NT2/D1 (cell line): ENCODE measurements around the gene ERG.

Source experiments
- DNase-seq: peaks from one replicate; pipeline ENCODE4 v3.0.0-alpha.2; 2011; ENCODE audit warnings: low read depth, low spot score
- H3K27me3 ChIP-seq: 2 replicates; pipeline ENCODE4 v1.6.0; 2011; ENCODE audit warnings: mild to moderate bottlenecking; ENCODE audit not compliant: insufficient read length, insufficient read depth
- H3K36me3 ChIP-seq: 2 replicates; pipeline ENCODE4 v1.6.1; 2011; ENCODE audit warnings: mild to moderate bottlenecking, low read length, mixed read lengths; ENCODE audit not compliant: insufficient read depth, insufficient read length
- H3K4me1 ChIP-seq: 2 replicates; pipeline ENCODE4 v1.5.1; 2011; ENCODE audit not compliant: insufficient read depth, insufficient read length
- H3K4me3 ChIP-seq: 2 replicates; pipeline ENCODE4 v1.5.1; 2011; ENCODE audit warnings: low read depth; ENCODE audit not compliant: insufficient read length
- H3K9ac ChIP-seq: 2 replicates; pipeline ENCODE4 v1.6.0; 2011; ENCODE audit warnings: low read depth; ENCODE audit not compliant: insufficient read length
- H3K9me3 ChIP-seq: 2 replicates; pipeline ENCODE4 v1.5.1; 2011; ENCODE audit warnings: mild to moderate bottlenecking, low read length; ENCODE audit not compliant: insufficient read depth
- SUZ12 ChIP-seq: IDR thresholded peaks from 2 replicates; pipeline ENCODE4 v1.6.1; 2011; ENCODE audit not compliant: insufficient read length, insufficient read depth; ENCODE audit errors: extremely low read depth
- YY1 ChIP-seq: IDR thresholded peaks from 2 replicates; pipeline ENCODE4 v1.6.1; 2011; ENCODE audit not compliant: insufficient read length, insufficient read depth
- ZNF274 ChIP-seq: IDR thresholded peaks from 2 replicates; pipeline ENCODE4 v1.6.1; 2011; ENCODE audit warnings: mild to moderate bottlenecking, low read depth, low read length

Gene ERG

GRCh38 chr21:38352536-38353219 is 145.6 kb downstream of the ERG start:
- H3K9me3 ChIP-seq, result peaks cover 16% of the 10 kb centered on the region; the same call in 1 of the 2 replicates
- peaks cover 12% of the 10 kb centered on the region for H3K4me1 ChIP-seq
- peaks cover 7% of the 10 kb centered on the region for H3K27me3 ChIP-seq
- peak; percentile 70 for DNase-seq
- no peak overlapping the region for H3K4me3 ChIP-seq
- no peak overlapping the region for H3K9ac ChIP-seq
- TF ChIP-seq SUZ12 (no peak), YY1 (no peak), ZNF274 (no peak)
- H3K36me3 ChIP-seq, result no peaks in the 10 kb centered on the region

- H3K4me1 ChIP-seq, result peaks cover 12% of the 10 kb centered on the region
- peaks cover 16% of the 10 kb centered on the region; the same call in 1 of the 2 replicates for H3K9me3 ChIP-seq
- no peak overlapping the region for H3K4me3 ChIP-seq
- no peak overlapping the region for H3K9ac ChIP-seq
- H3K27me3 ChIP-seq, result peaks cover 7% of the 10 kb centered on the region
- H3K36me3 ChIP-seq, result no peaks in the 10 kb centered on the region
- TF ChIP-seq YY1, result no peak
- no peak for TF ChIP-seq SUZ12
- TF ChIP-seq ZNF274, result no peak
- DNase-seq, result peak; percentile 63
These were observed 146.2 kb downstream of the ERG start for GRCh38 chr21:38351961-38352521.

GRCh38 chr21:38351176-38351959 is 146.9 kb downstream of the ERG start:
- H3K4me3 ChIP-seq, result no peak overlapping the region
- H3K9ac ChIP-seq, result no peak overlapping the region
- TF ChIP-seq ZNF274 (no peak), SUZ12 (no peak), YY1 (no peak)
- no peak for DNase-seq
- H3K9me3 ChIP-seq, result peaks cover 16% of the 10 kb centered on the region; the same call in 1 of the 2 replicates
- H3K27me3 ChIP-seq, result peaks cover 7% of the 10 kb centered on the region
- peaks cover 8% of the 10 kb centered on the region for H3K4me1 ChIP-seq
- H3K36me3 ChIP-seq, result no peaks in the 10 kb centered on the region

GRCh38 chr21:38350684-38351083 is 147.6 kb downstream of the ERG start:
- DNase-seq, result no peak
- H3K27me3 ChIP-seq, result peaks cover 7% of the 10 kb centered on the region
- no peak for TF ChIP-seq SUZ12
- TF ChIP-seq ZNF274, result no peak
- TF ChIP-seq YY1, result no peak
- no peak overlapping the region for H3K9ac ChIP-seq
- H3K4me1 ChIP-seq, result peaks cover 7% of the 10 kb centered on the region
- no peaks in the 10 kb centered on the region for H3K36me3 ChIP-seq
- peaks cover 16% of the 10 kb centered on the region; the same call in 1 of the 2 replicates for H3K9me3 ChIP-seq
- no peak overlapping the region for H3K4me3 ChIP-seq

- Histone ChIP-seq H3K9ac (no peak overlapping the region), H3K36me3 (no peaks in the 10 kb centered on the region), H3K4me3 (no peak overlapping the region), H3K4me1 (peaks cover 7% of the 10 kb centered on the region), H3K27me3 (peaks cover under 1% of the 10 kb centered on the region), H3K9me3 (peaks cover 16% of the 10 kb centered on the region; the same call in 1 of the 2 replicates)
- TF ChIP-seq ZNF274, result no peak
- no peak for TF ChIP-seq YY1
- no peak for TF ChIP-seq SUZ12
- DNase-seq, result no peak
These were observed 148.3 kb downstream of the ERG start for GRCh38 chr21:38349977-38350376.

GRCh38 chr21:38349111-38349746 is 149.0 kb downstream of the ERG start:
- Histone ChIP-seq H3K4me1 (peaks cover 7% of the 10 kb centered on the region), H3K9ac (no peak overlapping the region), H3K4me3 (no peak overlapping the region), H3K9me3 (peaks cover 16% of the 10 kb centered on the region; the same call in 1 of the 2 replicates), H3K27me3 (no peaks in the 10 kb centered on the region), H3K36me3 (no peaks in the 10 kb centered on the region)
- no peak for DNase-seq
- no peak for TF ChIP-seq SUZ12
- TF ChIP-seq YY1, result no peak
- no peak for TF ChIP-seq ZNF274

GRCh38 chr21:38346286-38346685 is 152.0 kb downstream of the ERG start:
- H3K4me3 ChIP-seq, result no peak overlapping the region
- no peaks in the 10 kb centered on the region for H3K27me3 ChIP-seq
- H3K9ac ChIP-seq, result no peak overlapping the region
- TF ChIP-seq ZNF274, result no peak
- no peak for TF ChIP-seq SUZ12
- no peak for TF ChIP-seq YY1
- H3K4me1 ChIP-seq, result peaks cover 5% of the 10 kb centered on the region
- no peaks in the 10 kb centered on the region for H3K36me3 ChIP-seq
- no peak for DNase-seq
- H3K9me3 ChIP-seq, result peaks cover 8% of the 10 kb centered on the region; the same call in 1 of the 2 replicates
